Measurements from ENCODE around the gene ZNF148.

ZNF148 gene

GRCh38 chr3:125325746-125326145, 49.4 kb downstream of the ZNF148 start:
- no peak for DNase-seq

GRCh38 chr3:125324341-125324740, 50.8 kb downstream of the ZNF148 start:
- DNase-seq = no peak

- no peak for DNase-seq
Measured at GRCh38 chr3:125322917-125323316, 52.2 kb downstream of the ZNF148 start.

- DNase-seq = no peak
Measured at GRCh38 chr3:125322166-125322565, 53.0 kb downstream of the ZNF148 start.

GRCh38 chr3:125319765-125320164, 55.4 kb downstream of the ZNF148 start:
- DNase-seq = no peak

GRCh38 chr3:125318871-125319270, 56.3 kb downstream of the ZNF148 start:
- no peak for DNase-seq

- no peak for DNase-seq
Measured at GRCh38 chr3:125318167-125318865, 56.8 kb downstream of the ZNF148 start.

- DNase-seq = no peak
Measured at GRCh38 chr3:125317761-125318160, 57.4 kb downstream of the ZNF148 start.

GRCh38 chr3:125316949-125317348, 58.2 kb downstream of the ZNF148 start:
- no peak for DNase-seq

- DNase-seq = no peak
Measured at GRCh38 chr3:125316246-125316645, 58.9 kb downstream of the ZNF148 start.

- DNase-seq = no peak
Measured at GRCh38 chr3:125313060-125313635, 62.0 kb downstream of the ZNF148 start.

GRCh38 chr3:125310623-125311081, 64.5 kb downstream of the ZNF148 start:
- DNase-seq = no peak

- DNase-seq = no peak
Measured at GRCh38 chr3:125309476-125309875, 65.6 kb downstream of the ZNF148 start.

- DNase-seq = no peak
Measured at GRCh38 chr3:125306620-125307019, 68.5 kb downstream of the ZNF148 start.

GRCh38 chr3:125302932-125303331, 72.2 kb downstream of the ZNF148 start:
- no peak for DNase-seq

GRCh38 chr3:125300416-125300815, 74.7 kb downstream of the ZNF148 start:
- DNase-seq = no peak

GRCh38 chr3:125294411-125294810, 80.7 kb downstream of the ZNF148 start:
- no peak for DNase-seq

- no peak for DNase-seq
Measured at GRCh38 chr3:125292015-125292414, 83.1 kb downstream of the ZNF148 start.

- DNase-seq = no peak
Measured at GRCh38 chr3:125289429-125289981, 85.6 kb downstream of the ZNF148 start.

- no peak for DNase-seq
Measured at GRCh38 chr3:125287248-125287647, 87.9 kb downstream of the ZNF148 start.

- DNase-seq = no peak
Measured at GRCh38 chr3:125281381-125281780, 93.7 kb downstream of the ZNF148 start.

- DNase-seq = peak in 1 of 2 experiments; percentile 5
Measured at GRCh38 chr3:125280668-125281361, 94.3 kb downstream of the ZNF148 start.

GRCh38 chr3:125278155-125278554, 97.0 kb downstream of the ZNF148 start:
- DNase-seq = no peak

- DNase-seq = no peak
Measured at GRCh38 chr3:125271127-125271526, 104.0 kb downstream of the ZNF148 start.

Measured in SHP77 (cell line).